SHP77 treated with DMSO at 0.1 percent for 48 hours (cell line): ENCODE measurements around the gene VWDE.

Experiments used
- DNase-seq: peaks from one replicate; lab custom pipeline; 2025; lab: John Stamatoyannopoulos, UW

VWDE gene

DNA sequence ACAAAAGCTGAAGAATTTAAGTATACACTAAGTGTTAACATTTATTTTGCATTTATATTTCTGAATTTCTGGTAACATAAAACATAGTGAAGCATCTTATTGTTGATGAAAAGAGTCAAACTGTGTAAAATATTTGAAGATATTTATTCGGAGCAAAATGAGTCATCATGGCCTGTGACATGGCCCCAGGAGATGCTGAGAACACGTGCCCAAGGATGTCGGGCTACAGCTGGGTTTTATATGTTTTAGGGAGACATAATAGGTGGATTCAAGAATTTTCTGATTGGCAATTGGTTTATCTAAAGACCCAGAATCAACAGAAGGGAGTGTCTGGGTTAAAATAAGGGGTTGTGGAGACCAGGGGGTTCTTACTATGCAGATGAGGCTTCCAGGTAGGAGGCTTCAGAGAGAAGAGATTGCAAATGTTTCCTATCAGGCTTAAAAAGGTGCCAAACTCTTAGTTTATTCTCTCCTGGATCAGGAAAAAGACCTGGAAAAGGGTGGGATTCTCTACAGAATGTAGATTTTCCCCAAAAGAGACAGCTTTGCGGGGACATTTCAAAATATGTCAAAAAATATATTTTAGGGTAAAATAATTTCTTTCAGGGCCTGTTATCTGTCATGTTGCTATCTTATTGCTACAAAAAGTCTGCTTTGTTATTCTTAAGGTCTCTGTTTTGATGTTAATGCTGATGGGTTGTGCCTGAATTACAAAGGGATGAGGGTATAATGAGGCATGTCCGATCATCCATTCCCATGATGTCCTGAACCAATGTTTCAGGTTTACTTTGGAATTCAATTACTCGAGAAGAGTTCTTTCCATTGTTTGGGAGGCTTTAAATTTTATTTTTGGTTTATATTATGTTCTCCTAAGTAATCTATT lies 74.5 kb downstream of the VWDE start:
- DNase-seq: no peak

DNA sequence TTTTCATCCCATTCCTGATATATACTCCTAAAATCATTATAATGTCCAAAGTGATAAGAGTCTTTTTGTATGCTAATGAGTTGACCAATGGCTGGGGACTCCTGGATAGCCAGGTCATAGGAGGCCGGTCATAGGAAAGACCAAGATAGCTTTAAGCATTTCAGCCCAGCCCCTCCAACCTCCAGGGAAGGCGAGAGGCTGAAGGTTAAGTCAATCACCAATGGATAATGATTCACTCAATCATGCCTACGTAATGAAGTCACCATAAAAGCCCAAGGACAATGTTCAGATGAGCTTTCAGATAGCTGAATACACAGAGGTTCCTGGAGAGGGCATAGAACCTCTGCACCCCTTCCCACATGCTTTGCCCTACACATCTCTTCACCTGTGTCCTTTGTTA lies 75.7 kb downstream of the VWDE start:
- no peak for DNase-seq

DNA sequence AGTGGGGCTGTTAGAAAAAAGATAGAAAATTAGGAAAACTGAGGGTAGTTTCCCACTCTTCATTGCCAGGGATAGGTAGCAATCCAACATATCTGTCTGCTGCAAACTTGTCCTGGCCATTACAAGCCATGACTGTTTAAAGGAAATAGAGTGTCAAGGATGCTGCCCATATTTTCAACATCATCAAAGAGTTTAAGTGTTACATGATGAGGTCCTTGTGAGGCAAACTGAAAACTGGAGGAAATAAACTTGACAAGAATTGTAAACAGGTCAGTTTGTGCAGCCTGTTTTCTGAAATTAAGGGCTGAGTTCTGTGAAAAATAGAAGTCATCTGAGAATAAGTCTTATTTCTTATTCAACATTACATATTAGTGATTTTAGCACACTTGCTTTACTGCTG lies 78.0 kb downstream of the VWDE start:
- DNase-seq: no peak

DNA sequence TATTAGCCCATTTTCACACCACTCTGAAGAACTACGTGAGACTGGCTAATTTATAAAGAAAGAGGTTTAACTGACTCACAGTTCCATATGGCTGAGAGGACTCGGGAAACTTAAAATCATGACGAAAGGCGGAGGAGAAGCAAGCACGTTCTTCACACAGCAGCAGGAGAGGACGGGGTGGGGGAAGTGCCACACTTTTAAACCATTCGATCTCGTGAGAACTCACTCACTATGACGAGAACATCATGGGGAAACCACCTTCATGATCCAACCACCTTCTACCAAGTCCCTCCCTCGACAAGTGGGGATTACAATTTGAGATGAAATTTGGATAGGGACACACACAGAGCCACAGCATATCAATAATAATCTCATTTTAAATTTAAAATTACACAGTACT lies 80.2 kb downstream of the VWDE start:
- DNase-seq: no peak

DNA sequence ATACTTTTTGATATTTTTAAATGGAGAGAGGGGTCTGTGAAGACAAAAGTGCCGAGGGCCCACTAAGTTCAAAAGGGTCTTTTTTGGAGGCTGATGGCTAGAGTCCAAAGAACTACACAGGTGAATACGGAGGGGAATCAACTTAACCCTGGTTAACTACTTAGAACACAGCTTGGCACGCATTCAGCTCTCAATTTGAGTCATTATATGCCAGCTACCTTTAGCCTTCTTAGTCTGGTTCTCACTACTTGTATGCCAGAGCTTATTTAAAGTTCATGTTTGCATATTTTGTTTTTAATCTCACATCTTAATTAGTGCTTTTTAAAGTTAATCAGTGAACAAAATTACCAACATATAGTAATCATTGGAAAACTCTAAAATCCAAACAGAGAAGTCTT lies 80.8 kb downstream of the VWDE start:
- no peak for DNase-seq

DNA sequence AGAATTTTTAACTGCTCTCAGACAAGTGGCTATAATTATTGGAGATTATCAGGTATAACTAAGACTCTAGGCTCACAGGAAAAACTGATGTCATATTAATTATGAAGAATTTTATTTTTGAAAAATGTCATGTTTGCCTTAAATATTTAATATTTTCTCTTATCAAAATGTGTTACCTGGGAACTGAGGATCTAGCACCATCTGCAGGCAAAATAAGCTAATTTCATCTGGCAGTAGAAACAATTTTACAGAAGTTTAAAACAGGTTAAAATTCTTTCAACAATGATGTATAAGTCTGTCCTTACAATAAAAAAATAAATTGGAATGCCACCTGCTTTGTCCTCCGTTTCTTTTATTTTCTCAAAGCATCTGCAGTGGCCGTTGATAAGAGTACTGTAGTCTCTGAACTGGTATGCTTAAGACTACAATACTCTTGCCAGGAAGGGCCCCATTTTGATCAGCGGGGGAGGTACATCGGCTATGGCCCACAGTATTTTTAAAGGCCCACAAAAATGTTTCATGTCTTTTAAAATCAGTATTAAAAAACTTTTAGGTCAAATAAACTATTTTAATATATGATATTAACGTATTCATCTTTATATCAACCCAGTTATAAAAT lies 81.3 kb downstream of the VWDE start:
- peak; percentile 26 for DNase-seq

DNA sequence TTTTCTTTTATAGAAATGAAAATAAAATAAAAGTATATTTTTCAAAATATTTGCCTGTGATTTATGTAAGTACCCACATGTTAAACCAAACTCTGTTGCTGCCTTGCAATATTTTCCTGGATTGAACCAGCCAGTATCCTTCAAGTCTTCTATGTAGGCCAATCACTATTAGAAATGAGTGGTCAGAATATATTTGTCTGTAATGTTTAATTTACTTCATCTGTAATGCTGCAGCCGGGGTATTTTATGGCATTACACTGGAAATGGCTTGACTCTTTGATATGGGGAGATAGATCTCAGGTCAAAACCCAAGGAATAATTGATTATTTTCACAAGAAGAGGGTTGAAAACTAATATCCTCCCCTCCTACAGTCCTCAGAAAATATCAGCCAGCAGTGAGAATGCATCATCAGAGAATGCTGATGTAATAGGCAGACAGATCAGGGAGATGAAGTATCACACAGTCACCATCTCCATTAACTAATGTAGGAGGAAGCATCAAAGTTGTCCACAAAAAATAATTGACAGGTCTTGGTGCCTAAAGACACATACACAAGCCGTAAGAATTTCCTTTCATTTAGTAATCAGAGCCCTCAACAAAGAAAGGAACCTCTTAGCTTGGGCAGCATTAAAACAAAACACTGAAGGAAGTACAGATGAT lies 82.5 kb downstream of the VWDE start:
- DNase-seq: no peak

DNA sequence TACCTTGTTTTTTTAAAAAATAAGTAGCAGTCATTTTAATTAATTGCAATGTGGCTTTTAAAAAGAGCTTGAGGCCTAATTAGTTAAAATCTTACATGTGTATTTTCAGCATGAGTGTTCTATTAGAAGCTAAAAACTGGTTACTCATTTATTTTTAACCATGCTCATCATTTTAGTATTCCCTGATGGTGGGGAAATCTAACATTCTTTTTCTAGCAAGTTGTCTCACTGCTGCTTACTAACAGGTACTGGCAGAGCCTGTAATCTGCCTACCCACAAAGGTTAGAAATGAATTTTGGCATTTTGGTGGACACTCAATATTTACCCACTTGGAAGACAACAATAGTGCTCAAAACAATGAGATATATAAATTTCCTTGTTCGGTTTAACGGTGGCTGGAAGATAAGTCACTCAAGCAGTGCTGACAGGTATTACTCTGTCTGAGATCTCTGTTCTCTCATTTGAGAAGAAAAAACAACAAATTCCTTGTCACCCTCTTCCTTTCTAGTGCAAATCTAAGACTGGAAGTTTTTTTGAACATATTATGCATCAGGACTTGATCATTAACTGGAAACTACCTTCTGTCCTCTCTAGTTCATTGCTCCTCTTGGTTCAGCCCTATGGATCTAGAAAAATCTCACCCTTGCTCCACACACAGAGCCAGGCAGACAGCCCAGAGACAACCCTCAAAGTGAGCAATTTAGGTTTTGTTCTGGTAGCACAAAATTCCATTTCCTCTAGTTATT lies 83.3 kb downstream of the VWDE start:
- no peak for DNase-seq

DNA sequence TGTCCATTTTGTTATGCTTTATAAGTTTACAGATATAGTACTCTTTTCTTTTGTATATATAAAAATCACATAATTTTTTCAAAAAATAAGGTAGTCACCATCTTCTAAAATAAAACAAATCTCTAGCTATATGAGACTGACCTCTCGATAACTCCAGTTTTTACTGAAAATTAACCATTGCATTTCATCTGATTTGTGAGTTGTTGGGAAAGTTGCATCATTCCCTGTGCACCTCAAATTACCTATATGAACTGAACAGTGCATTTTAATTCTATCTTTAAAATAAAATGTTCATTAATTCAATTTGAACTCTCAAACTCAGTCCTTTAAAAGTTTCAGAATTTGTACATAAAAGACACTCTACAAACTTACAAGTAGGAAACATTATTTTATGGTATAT lies 86.0 kb downstream of the VWDE start:
- DNase-seq: no peak

DNA sequence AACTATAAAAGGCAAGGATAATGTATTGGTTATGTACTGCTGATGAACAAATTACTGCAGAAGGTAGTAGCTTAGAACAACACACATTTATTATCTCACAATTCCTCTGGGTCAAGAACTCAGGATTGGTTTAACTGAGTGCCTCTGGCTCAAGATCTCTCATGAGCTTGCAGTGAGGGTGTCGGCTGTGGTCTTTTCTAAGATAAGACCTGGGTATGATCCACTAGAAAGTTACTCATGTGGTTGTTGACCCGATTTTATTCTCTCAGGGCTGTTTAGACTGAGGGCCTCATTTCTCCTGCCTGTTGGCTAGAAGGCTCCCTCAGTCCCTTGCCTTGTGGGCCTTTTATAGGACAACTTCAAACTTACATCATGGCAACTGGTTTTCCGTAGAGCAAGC lies 86.7 kb downstream of the VWDE start:
- no peak for DNase-seq

DNA sequence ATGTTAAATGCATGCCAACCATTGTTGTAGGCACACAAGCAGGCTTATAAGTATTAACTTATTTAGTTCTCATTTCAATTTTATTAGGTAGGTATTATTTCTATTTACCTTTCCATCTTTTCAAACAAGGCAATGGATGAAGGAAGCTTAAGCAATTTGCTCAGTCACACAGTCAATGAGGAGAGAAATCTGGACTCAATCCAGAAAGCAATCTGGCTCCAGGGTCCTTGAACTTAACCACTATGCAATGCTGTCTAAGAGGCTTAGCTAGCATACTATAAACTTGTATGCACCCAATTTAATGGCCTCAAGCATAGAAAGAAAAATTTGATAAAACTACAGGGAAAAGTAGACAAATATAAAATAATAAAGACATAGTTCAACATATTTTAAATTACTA lies 88.6 kb downstream of the VWDE start:
- DNase-seq: peak; percentile 28

DNA sequence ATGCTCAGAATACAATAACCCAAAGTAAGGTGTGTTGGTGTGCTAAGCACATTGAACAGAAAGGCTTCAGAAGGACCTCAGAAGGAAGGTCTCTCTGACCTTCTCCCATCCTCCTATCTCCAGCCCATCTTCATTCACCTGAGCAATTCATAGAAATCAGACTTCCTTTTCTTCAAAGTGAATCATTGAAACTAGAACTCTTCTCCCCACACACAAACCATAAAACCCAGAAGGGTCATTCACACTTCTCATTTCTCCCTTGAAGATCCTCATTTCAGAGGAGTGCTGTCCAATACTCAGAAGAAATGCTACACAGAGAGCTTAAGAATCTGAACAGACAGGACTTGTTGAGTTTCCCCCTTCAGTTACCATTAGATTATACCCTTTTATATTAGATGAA lies 89.5 kb downstream of the VWDE start:
- no peak for DNase-seq

DNA sequence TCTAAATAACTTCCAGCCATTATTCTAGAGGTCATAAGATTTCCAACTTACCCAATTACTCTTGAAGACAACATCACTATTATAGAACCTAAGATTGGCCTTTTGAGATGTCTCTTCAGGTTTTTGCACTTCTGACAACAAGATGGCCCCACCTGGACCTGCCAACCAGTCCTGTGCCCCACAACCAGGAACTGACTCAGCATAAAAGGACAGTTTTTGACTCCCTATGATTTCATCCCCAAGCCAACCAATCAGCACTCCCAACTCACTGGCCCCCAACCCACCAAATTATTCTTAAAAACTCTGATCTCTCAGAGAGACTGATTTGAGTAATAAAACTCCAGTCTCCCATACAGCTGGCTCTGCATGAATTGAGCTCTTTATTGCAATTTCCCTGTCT lies 98.2 kb downstream of the VWDE start:
- no peak for DNase-seq

DNA sequence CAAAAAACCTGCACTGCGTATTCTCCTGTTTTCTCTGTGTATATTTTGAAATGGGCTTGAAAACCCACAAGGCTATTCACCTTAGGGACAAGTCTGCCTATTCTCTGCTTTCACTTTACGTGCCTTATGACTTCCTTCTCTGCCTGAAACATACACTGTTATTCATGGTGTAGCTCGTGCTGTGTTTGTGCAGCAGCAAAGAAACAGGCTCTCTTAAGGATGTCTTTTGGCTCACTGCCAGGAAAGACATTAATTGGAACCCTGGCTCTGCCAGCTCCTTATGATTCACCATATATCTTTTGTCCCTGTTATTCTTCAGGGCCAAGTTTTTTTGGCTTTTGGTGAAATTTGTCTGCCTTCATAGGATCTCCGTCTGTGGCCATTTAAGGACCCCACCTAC lies 100.2 kb downstream of the VWDE start:
- DNase-seq: no peak

DNA sequence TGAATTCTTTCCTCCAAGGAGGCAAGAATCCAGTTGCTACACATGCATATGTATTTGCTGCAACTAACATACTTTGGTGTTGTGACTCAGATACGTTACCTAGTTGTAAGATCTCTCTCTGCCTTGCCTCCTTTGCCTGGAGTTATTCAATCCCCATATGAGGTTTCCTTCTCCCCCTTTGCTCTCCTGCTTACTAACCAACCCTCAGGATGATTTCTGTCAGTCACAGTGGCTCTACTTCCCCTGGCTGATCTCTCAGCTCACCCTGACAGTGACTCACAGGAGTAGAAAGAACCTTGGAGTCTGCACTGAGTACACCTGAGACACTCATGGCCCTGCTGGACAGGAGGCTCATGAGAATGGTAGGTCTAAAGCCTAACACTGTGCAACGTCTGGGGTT lies 100.6 kb downstream of the VWDE start:
- no peak for DNase-seq

DNA sequence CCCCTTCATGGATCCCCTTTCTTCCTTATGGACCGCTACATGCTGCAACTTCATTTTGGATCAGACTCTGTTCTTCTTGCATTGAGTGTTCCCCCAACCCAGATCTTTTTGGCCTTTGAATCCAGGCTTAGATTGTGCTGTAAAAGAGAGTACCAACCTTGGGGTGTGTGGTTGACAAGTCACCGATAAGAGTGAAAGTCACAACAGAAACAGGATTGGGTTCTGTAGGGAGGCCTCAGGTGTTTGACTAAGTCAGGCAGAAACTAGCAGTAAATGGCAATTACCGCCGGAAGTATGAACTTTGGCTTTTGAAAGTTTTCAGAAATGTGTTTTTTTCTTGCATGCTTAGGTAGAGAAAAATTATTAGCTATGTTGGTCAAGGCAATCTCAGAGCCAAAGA lies 103.2 kb downstream of the VWDE start:
- DNase-seq: no peak

DNA sequence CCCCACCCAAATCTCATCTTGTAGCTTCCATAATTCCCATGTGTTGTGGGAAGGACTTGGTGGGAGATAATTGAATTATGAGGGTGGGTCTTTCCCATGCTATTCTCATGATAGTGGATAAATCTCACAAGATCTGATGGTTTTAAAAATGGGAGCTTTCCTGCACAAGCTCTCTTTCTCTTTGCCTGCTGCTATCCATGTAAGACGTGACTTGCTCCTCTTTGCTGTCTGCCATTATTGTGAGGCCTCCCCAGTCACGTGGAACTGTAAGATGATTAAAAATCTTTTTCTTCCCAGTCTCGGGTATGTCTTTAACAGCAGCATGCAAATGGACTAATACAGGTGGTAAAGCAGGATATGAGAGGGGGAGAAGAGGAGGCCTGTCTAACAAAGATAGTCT lies 104.3 kb downstream of the VWDE start:
- DNase-seq: no peak

DNA sequence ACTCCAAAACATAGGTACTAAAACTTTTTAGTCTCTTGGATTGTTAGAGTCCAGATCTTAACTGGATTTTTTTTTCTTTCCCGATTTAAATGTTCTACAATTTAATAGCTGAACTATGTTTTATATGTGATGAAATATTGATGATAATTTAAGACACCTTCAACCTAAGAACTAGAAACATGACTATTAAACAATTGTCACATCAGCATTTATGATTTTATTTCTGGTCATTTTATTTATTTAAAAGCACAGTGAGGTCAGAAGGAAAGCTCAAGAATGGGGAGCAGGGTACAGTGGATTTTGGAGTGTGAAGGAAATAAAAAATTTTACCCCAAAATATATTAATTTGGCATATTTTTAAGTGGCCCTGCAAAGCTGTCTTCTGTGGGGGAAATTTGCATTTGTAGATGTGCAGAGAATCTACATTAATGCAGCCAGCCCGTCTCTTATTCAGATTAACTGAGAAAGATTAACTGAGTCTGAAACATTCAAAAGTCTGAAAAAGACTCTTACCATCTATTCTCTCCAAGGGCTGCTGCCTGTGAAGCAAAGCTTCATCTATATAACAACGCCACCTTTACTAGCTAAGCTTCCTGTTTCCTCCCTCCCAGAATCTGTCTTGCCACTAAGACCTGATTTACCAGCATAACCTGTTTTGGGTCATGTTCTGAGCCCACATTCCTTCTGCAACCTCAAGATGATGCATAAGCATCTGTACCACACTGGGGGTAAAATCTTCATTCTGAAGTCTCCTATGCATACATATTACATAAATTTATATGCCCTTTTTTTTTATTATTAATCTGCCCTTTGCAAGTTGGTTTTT lies 106.2 kb downstream of the VWDE start:
- DNase-seq: no peak

DNA sequence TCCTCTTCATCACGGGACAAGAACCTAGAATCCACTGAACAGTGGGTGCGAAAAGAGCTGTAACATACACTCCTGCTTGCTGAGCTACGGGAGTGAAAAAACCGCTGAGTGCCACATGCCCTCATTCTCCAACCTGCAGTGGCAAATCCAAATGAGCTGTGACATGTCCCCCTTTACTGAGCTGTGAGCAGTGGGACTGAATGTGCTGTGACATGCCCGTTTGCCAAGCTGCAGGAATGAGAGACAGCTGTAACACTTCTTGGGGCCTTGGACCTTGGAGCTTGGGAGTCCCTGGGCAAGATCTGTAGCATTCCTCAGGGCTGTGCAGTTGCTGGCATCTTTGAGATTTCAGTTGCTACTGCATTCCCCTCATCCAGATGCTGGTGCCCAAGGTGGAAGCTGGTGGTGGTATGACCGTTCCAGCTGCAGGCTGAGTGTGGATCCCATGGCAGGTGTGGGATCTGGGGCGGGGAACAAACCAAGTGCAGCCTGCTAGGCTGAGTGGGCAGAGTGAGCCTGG lies 107.6 kb downstream of the VWDE start:
- no peak for DNase-seq

DNA sequence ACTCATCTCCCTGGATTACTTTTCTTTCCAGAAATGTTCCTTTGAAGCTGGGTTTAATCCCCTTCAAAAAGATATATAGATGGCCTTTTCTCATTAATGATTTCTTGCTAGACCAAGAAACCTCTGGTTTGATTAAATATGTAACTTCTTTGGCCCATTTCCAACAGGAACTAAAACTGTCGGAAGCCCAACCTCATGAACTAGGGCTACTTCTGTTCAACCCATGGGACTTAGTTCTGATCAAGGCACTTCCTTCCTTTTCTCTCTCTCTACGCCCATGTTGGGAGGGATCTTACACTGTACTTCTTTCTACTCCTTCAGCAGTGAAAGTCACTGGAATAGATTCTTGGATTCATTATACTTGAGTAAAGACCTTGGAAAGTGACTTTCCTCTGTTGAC lies 109.0 kb downstream of the VWDE start:
- DNase-seq: no peak

DNA sequence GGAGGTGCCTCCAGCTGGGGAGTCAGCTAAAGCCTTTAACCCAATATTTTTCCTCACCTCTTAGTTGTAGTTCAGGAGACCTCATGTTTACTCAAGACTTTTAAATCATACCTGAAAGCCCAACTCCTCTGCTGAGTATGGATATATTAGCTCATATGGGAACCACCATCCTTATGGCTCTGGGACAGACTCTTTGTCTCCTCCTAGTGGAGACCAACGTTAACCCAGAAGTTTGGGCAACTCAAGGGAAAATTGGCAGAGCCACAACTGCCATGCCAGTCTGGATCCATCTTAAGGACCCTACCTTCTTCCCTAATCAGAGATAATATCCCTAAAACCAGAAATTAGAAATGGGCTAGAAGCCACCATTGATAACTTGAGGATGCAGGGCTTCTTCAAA lies 111.8 kb downstream of the VWDE start:
- DNase-seq: no peak
